K562 (cell line): Measurements from ENCODE around the gene SLC2A4. TPM values are rescaled to one million over a fixed set of nuclear protein-coding genes. Genes with fewer than 3 reads are reported as not detected.

ENCODE experiments used
- CCAR2 ChIP-seq: fragments of 200-400 bp; formaldehyde crosslinking; IDR thresholded peaks from 2 replicates; pipeline ENCODE4 v1.6.1; 2017; ENCODE audit warnings: mild to moderate bottlenecking, low read depth, low read length
- HSF4 ChIP-seq: fragments of 250-450 bp; sonication (Bioruptor Pico); IDR thresholded peaks from 2 replicates; pipeline ENCODE4 v2.1.2; 2022; ENCODE audit warnings: mild to moderate bottlenecking, moderate library complexity, borderline replicate concordance
- KHSRP ChIP-seq: fragments of 450-650 bp; IDR thresholded peaks from 2 replicates; pipeline ENCODE4 v1.6.1; 2017
- NEUROD1 ChIP-seq: fragments of 150-350 bp; IDR thresholded peaks from 2 replicates; pipeline ENCODE4 v1.6.1; 2014; ENCODE audit warnings: borderline replicate concordance, low read length, low read depth; ENCODE audit not compliant: partially characterized antibody
- RB1 ChIP-seq: fragments of 450-650 bp; IDR thresholded peaks from 2 replicates; pipeline ENCODE4 v1.6.1; 2017; ENCODE audit warnings: low read depth, mild to moderate bottlenecking
- SMARCA4 ChIP-seq: fragments of 450-650 bp; IDR thresholded peaks from 2 replicates; pipeline ENCODE4 v1.6.1; 2016
- TBL1XR1 ChIP-seq, 2 experiments: IDR thresholded peaks; 2 replicates each; pipeline ENCODE4 v1.6.1; 2012; ENCODE audit warnings: improper control_type of control experiment in 2 of 2, low read length in 2 of 2, mild to moderate bottlenecking in 1 of 2
- ZBTB9 ChIP-seq: fragments of 450-650 bp; formaldehyde crosslinking; IDR thresholded peaks from 2 replicates; pipeline ENCODE4 v1.4.0; 2020; ENCODE audit warnings: mild to moderate bottlenecking, moderate library complexity
- ZC3H11A ChIP-seq: IDR thresholded peaks from 2 replicates; pipeline ENCODE4 v1.6.1; 2012; ENCODE audit warnings: low read depth, low read length, improper control_type of control experiment
- ZNF639 ChIP-seq, 2 experiments: fragments of 200-800 bp in 1 of 2; sonication (Bioruptor generic) in 1 of 2; sonication (generic) in 1 of 2; formaldehyde crosslinking in 1 of 2; IDR thresholded peaks in 1 of 2; conservative IDR thresholded peaks in 1 of 2; 2 replicates each; pipeline versions ENCODE4 v1.5.0 to v1.6.1; 2016 to 2020; ENCODE audit warnings: missing compliant biosample characterization in 1 of 2, missing genetic modification characterization in 1 of 2, missing genetic modification reagents in 1 of 2
- ZNF77 ChIP-seq: fragments of 250-450 bp; sonication (Bioruptor Pico); IDR thresholded peaks from 2 replicates; pipeline ENCODE4 v1.5.0; 2020
- polyA plus RNA-seq, 8 experiments: library from polyadenylated mRNA; depleted of rRNA in 4 of 8; stranded (reverse) in 5 of 8; unstranded in 3 of 8; fragments of >200 nt; fragmentation: Nextera tagmentation in 2 of 8; fragmentation: Illumina TruSeq in 1 of 8; extraction: Ambion mirVana in 2 of 8; extraction: Trizol in 1 of 8; gene quantifications; 2 replicates each; pipeline versions ENCODE4 v1.2.1 to v1.2.3, GENCODE V29; 2011 to 2014; ENCODE audit warnings: inconsistent platforms in 1 of 8, missing spikeins in 1 of 8
- total RNA-seq, 7 experiments: library from RNA; depleted of rRNA in 6 of 7; stranded (reverse); fragments of >200 nt in 6 of 7; fragmentation: Illumina TruSeq in 2 of 7; extraction: Trizol in 2 of 7; gene quantifications; 2 replicates each; pipeline versions ENCODE4 v1.2.1 to v1.2.3, GENCODE V29; 2011 to 2021; ENCODE audit warnings: low replicate concordance in 1 of 7
- TF ChIP-seq, protein P1 (sequence below): sonication (generic); formaldehyde crosslinking; IDR thresholded peaks from 2 replicates; pipeline ENCODE4 v1.8.0; 2023; ENCODE audit warnings: mild to moderate bottlenecking, missing genetic modification reagents
- TF ChIP-seq, protein P2 (sequence below): sonication (generic); formaldehyde crosslinking; IDR thresholded peaks from 2 replicates; pipeline ENCODE4 v1.8.0; 2022; ENCODE audit warnings: mild to moderate bottlenecking, missing genetic modification reagents
- TF ChIP-seq, protein P3 (sequence below): fragments of 150-350 bp; IDR thresholded peaks from 2 replicates; pipeline ENCODE4 v1.6.1; 2014; ENCODE audit warnings: low read depth, mild to moderate bottlenecking, low read length, borderline replicate concordance

The SLC2A4 gene
- total and polyA plus RNA-seq, 9 of the 15 experiments (the other 6 are each of a cell fraction or from before 2014, with no cell fraction given), result 0.74 to 3.5 (median 1.6) TPM

GRCh38 chr17:7234083-7234951 is 47.2 kb upstream of the SLC2A4 start, which contains the start of gene DVL2 (continued):
- TF ChIP-seq ZBTB9 (peak; percentile 91), ZC3H11A (no peak), ZNF639 (CRISPR knock-in tag; conservative IDR thresholded peaks at IDR 0.05 in 1 of 2, IDR thresholded peaks at IDR 0.05 in 1 of 2) (peak in 1 of 2 experiments; percentile 97; a peak in 2 of 4 replicates), ZNF77 (CRISPR knock-in tag) (peak; percentile 86; the same call in 1 of the 2 replicates), KHSRP (no peak), CCAR2 (no peak), NEUROD1 (no peak), TBL1XR1 (IDR thresholded peaks at IDR 0.05; ENCODE audit: low read length in 2 of 2) (no peak; a peak in 1 of 4 replicates), SMARCA4 (no peak), RB1 (peak; percentile 85; the same call in 1 of the 2 replicates), HSF4 (CRISPR knock-in tag) (no peak)
- TF ChIP-seq, protein P1, sequence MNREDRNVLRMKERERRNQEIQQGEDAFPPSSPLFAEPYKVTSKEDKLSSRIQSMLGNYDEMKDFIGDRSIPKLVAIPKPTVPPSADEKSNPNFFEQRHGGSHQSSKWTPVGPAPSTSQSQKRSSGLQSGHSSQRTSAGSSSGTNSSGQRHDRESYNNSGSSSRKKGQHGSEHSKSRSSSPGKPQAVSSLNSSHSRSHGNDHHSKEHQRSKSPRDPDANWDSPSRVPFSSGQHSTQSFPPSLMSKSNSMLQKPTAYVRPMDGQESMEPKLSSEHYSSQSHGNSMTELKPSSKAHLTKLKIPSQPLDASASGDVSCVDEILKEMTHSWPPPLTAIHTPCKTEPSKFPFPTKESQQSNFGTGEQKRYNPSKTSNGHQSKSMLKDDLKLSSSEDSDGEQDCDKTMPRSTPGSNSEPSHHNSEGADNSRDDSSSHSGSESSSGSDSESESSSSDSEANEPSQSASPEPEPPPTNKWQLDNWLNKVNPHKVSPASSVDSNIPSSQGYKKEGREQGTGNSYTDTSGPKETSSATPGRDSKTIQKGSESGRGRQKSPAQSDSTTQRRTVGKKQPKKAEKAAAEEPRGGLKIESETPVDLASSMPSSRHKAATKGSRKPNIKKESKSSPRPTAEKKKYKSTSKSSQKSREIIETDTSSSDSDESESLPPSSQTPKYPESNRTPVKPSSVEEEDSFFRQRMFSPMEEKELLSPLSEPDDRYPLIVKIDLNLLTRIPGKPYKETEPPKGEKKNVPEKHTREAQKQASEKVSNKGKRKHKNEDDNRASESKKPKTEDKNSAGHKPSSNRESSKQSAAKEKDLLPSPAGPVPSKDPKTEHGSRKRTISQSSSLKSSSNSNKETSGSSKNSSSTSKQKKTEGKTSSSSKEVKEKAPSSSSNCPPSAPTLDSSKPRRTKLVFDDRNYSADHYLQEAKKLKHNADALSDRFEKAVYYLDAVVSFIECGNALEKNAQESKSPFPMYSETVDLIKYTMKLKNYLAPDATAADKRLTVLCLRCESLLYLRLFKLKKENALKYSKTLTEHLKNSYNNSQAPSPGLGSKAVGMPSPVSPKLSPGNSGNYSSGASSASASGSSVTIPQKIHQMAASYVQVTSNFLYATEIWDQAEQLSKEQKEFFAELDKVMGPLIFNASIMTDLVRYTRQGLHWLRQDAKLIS (CRISPR knock-in tag), result no peak; the same call in 1 of the 2 replicates
- TF ChIP-seq, protein P2, sequence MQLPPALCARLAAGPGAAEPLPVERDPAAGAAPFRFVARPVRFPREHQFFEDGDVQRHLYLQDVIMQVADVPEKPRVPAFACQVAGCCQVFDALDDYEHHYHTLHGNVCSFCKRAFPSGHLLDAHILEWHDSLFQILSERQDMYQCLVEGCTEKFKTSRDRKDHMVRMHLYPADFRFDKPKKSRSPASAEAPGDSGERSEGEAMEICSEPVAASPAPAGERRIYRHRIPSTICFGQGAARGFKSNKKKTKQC (CRISPR knock-in tag), result no peak
- TF ChIP-seq, protein P3, sequence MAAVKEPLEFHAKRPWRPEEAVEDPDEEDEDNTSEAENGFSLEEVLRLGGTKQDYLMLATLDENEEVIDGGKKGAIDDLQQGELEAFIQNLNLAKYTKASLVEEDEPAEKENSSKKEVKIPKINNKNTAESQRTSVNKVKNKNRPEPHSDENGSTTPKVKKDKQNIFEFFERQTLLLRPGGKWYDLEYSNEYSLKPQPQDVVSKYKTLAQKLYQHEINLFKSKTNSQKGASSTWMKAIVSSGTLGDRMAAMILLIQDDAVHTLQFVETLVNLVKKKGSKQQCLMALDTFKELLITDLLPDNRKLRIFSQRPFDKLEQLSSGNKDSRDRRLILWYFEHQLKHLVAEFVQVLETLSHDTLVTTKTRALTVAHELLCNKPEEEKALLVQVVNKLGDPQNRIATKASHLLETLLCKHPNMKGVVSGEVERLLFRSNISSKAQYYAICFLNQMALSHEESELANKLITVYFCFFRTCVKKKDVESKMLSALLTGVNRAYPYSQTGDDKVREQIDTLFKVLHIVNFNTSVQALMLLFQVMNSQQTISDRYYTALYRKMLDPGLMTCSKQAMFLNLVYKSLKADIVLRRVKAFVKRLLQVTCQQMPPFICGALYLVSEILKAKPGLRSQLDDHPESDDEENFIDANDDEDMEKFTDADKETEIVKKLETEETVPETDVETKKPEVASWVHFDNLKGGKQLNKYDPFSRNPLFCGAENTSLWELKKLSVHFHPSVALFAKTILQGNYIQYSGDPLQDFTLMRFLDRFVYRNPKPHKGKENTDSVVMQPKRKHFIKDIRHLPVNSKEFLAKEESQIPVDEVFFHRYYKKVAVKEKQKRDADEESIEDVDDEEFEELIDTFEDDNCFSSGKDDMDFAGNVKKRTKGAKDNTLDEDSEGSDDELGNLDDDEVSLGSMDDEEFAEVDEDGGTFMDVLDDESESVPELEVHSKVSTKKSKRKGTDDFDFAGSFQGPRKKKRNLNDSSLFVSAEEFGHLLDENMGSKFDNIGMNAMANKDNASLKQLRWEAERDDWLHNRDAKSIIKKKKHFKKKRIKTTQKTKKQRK, result no peak
